NT2/D1 (cell line): Measurements from ENCODE around the gene PTGDS.

ENCODE experiments used
- YY1 ChIP-seq: IDR thresholded peaks from 2 replicates; pipeline ENCODE4 v1.6.1; 2011; ENCODE audit not compliant: insufficient read length, insufficient read depth
- ZNF274 ChIP-seq: IDR thresholded peaks from 2 replicates; pipeline ENCODE4 v1.6.1; 2011; ENCODE audit warnings: mild to moderate bottlenecking, low read depth, low read length

GRCh38 chr9:137011907-137012675 is 34.8 kb downstream of the PTGDS start:
- TF ChIP-seq ZNF274 (no peak), YY1 (no peak)
